Duodenal mucosa (tissue), 2 donors: Measurements from ENCODE around the gene PAH.

Experiments used
- H3K27ac ChIP-seq: one replicate; pipeline ENCODE4 v1.7.0; 2013; ENCODE audit warnings: low read depth, low read length
- H3K27me3 ChIP-seq, 2 donors: one replicate each; pipeline ENCODE4 v1.7.0; 2013; ENCODE audit warnings: low read length in 2 of 2, control low read depth in 1 of 2; ENCODE audit not compliant: insufficient read depth in 2 of 2, control insufficient read depth in 1 of 2
- H3K36me3 ChIP-seq, 2 donors: one replicate each; pipeline ENCODE4 v1.7.0; 2013; ENCODE audit warnings: low read length in 2 of 2, control low read depth in 1 of 2; ENCODE audit not compliant: insufficient read depth in 2 of 2, control insufficient read depth in 1 of 2
- H3K4me1 ChIP-seq, 2 donors: one replicate each; pipeline ENCODE4 v1.7.0; 2013; ENCODE audit warnings: low read length in 2 of 2, control low read depth in 1 of 2; ENCODE audit not compliant: insufficient read depth in 2 of 2, control insufficient read depth in 1 of 2
- H3K4me3 ChIP-seq, 2 donors: one replicate each; pipeline ENCODE4 v1.7.0; 2013; ENCODE audit warnings: low read length in 2 of 2, low read depth in 1 of 2
- H3K9ac ChIP-seq, 2 donors: one replicate each; pipeline ENCODE4 v1.7.0; 2013; ENCODE audit warnings: low read length in 2 of 2, low read depth in 1 of 2
- H3K9me3 ChIP-seq, 2 donors: one replicate each; pipeline ENCODE4 v1.7.0; 2013; ENCODE audit warnings: low read length in 2 of 2, control low read depth in 1 of 2; ENCODE audit not compliant: control insufficient read depth in 1 of 2

PAH gene

DNA sequence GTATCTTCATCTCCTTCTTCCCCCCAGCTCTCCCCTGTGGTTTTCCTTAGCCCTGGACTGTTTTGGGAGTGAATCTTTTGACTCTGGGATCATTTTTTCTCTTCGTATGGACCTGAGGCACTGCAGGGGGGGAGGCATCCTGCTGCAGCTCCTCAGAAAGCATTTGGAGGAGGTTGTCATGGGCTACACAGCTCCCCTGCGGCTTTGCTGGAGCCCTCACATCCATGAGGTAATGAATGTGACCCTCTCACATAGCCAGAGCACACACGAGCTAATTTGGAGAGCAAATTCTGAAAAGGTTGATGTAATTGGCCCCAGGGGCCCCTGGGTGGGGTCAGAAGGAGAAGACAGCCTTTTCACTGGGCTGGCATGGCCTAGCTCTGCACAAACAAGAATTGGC lies 110.9 kb downstream of the PAH start:
- no peak overlapping the region for H3K4me3 ChIP-seq
- H3K4me1 ChIP-seq: no peaks in the 10 kb centered on the region
- H3K36me3 ChIP-seq: no peaks in the 10 kb centered on the region
- no peaks in the 10 kb centered on the region for H3K27me3 ChIP-seq
- H3K9me3 ChIP-seq: no peaks in the 10 kb centered on the region
- no peak overlapping the region for H3K27ac ChIP-seq
- no peak overlapping the region for H3K9ac ChIP-seq

DNA sequence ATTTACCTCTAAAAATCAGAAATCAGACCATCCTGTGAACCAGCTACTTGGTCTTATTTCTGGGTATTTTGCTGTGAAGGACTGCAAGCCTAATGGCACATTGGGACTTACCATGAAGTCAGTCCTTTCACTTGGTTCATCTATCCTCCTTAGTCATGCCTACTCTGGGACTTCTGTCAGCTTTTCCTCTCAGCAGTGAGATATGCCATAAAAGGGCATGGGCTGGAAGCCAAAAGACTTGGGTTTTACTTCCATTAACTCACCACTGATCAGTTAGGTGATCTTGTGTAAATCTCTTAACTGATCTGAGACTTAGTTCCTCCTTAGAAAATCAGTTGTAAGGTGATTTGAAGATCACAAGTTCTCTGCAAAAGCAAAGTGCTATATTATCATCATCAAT lies 116.5 kb downstream of the PAH start:
- Histone ChIP-seq H3K4me3 (no peak overlapping the region), H3K36me3 (no peaks in the 10 kb centered on the region), H3K4me1 (no peaks in the 10 kb centered on the region), H3K9me3 (no peaks in the 10 kb centered on the region), H3K27me3 (no peaks in the 10 kb centered on the region), H3K9ac (no peak overlapping the region), H3K27ac (no peak overlapping the region)

DNA sequence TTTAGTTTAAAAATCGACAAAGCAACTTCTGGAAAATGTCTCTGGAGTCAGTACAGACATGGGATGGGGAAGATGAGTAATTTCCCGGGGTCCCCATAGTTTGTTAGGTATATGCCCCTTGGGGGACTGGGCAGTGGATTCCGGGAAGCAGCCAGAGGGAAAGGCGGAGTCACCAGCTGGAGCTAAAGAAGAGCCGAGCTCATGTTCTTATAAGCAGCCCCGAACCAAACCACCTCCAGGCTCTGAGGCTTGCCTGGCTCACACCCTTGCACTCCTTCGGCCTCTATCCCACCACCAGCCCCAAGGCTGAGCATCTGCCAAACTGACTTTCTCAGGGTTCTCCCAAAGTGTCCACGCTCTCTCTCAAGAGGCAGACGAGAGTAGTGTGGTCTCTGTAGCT lies 117.8 kb downstream of the PAH start:
- no peak overlapping the region for H3K27ac ChIP-seq
- no peaks in the 10 kb centered on the region for H3K27me3 ChIP-seq
- H3K9ac ChIP-seq: no peak overlapping the region
- H3K4me3 ChIP-seq: no peak overlapping the region
- H3K4me1 ChIP-seq: no peaks in the 10 kb centered on the region
- H3K36me3 ChIP-seq: no peaks in the 10 kb centered on the region
- no peaks in the 10 kb centered on the region for H3K9me3 ChIP-seq

DNA sequence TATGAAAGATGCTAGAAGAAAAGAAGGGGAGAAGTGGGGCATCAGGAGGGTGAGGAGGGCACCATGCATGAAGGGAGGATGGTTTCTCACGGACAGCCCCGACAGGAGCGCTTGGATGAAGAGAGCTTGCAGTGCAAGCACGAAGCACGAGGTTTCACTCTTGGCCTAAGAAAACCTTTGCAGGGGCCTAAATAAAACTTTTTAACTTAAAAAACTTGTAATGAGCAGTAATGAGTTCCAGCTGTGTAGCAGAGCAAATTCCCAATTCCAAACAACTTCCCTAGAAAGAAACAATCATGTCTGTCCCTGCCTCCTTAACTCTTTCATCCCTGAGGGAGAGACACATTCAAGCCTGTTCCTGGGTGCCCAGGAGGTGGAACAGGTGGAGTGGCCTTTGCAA lies 119.5 kb downstream of the PAH start:
- Histone ChIP-seq H3K36me3 (no peaks in the 10 kb centered on the region), H3K27ac (no peak overlapping the region), H3K27me3 (no peaks in the 10 kb centered on the region), H3K4me3 (no peak overlapping the region), H3K9ac (no peak overlapping the region), H3K4me1 (no peaks in the 10 kb centered on the region), H3K9me3 (no peaks in the 10 kb centered on the region)

DNA sequence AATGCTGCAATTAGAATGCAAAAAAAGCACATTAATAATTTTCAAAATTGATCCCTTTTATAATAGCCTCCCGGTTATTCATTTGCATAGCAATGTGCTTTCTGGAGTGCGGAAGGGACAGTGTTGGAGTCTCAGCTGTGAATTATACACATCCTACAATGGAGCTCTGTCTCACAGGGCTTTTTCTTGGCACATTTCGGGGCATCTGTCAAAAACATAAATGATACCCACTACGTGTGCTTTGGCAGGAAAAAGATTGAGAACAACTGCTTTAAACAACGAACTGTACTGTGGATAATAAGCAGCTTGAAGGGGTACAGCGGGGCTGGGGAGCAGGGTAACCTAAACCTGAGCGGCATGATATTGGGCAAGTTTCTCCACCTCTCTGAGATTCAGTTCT lies 123.1 kb downstream of the PAH start:
- Histone ChIP-seq H3K9me3 (no peaks in the 10 kb centered on the region), H3K9ac (no peak overlapping the region), H3K4me3 (no peak overlapping the region), H3K4me1 (no peaks in the 10 kb centered on the region), H3K27ac (no peak overlapping the region), H3K36me3 (no peaks in the 10 kb centered on the region), H3K27me3 (no peaks in the 10 kb centered on the region)
